AG04450 (cell line): Measurements from ENCODE around the gene METTL21A. TPM values are rescaled to one million over a fixed set of nuclear protein-coding genes. Genes with fewer than 3 reads are reported as not detected.

ENCODE experiments used
- CTCF ChIA-PET: fragments of 300-600, 350-600 bp; formaldehyde crosslinking; extraction: SDS; loops from one replicate; lab custom pipeline; 2022; ENCODE audit warnings: antibody characterized with exemption, inconsistent platforms; lab: Charles Lee
- POLR2A ChIA-PET: fragments of 350-600 bp; formaldehyde crosslinking; extraction: SDS; loops from one replicate; lab custom pipeline; 2021; ENCODE audit warnings: antibody characterized with exemption, inconsistent platforms; lab: Yijun Ruan, JAX
- DNase-seq: peaks from one replicate; pipeline ENCODE4 v3.0.0-alpha.2; 2011; ENCODE audit warnings: low read depth, low spot score
- H3K27ac ChIP-seq: one replicate; pipeline ENCODE4 v1.5.1; 2012; ENCODE audit warnings: low read depth, low read length, control low read depth
- H3K27me3 ChIP-seq: one replicate; pipeline ENCODE4 v1.6.0; 2012; ENCODE audit warnings: low read length; ENCODE audit not compliant: control insufficient read depth, insufficient read depth
- H3K4me3 ChIP-seq: 2 replicates; pipeline ENCODE4 v1.5.1; 2011; ENCODE audit warnings: mild to moderate bottlenecking, low read depth, low read length, control low read depth
- H3K9me3 ChIP-seq: 2 replicates; pipeline ENCODE4 v1.5.1; 2012; ENCODE audit warnings: low read length; ENCODE audit not compliant: control insufficient read depth, insufficient read depth
- polyA plus RNA-seq: library from polyadenylated mRNA; depleted of rRNA; stranded (reverse); fragments of >200 nt; gene quantifications from 2 replicates; pipeline ENCODE4 v1.2.3, GENCODE V29; 2011
- TF ChIP-seq, protein P1 (sequence below): IDR thresholded peaks from 2 replicates; pipeline ENCODE4 v1.5.1; 2011; ENCODE audit warnings: low read depth, low read length, control low read depth, inconsistent platforms

Gene METTL21A
- polyA plus RNA-seq, 1 experiment: 20.3 TPM

DNA sequence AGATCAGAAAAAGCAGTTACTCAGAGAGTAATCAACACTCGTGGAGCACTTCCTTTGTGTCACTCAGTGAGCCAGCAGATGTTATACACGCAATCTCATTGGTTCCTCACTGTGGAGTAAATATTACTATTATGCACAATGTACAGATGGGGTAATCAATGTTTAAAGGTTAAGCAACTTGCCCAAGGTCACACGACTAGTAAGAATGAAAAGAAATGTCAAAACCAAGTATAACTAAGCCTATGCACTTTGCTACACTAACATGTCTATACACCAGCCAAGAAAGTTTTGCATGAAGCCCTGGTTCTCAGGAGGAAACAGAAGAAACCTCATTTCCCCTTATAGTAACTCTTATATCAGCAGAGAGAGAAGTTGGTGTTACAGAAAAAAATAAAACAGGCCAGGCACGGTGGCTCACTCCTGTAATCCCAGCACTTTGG lies 5.4 kb downstream of the METTL21A start:
- POLR2A ChIA-PET: no interaction called here
- TF ChIP-seq, protein P1, sequence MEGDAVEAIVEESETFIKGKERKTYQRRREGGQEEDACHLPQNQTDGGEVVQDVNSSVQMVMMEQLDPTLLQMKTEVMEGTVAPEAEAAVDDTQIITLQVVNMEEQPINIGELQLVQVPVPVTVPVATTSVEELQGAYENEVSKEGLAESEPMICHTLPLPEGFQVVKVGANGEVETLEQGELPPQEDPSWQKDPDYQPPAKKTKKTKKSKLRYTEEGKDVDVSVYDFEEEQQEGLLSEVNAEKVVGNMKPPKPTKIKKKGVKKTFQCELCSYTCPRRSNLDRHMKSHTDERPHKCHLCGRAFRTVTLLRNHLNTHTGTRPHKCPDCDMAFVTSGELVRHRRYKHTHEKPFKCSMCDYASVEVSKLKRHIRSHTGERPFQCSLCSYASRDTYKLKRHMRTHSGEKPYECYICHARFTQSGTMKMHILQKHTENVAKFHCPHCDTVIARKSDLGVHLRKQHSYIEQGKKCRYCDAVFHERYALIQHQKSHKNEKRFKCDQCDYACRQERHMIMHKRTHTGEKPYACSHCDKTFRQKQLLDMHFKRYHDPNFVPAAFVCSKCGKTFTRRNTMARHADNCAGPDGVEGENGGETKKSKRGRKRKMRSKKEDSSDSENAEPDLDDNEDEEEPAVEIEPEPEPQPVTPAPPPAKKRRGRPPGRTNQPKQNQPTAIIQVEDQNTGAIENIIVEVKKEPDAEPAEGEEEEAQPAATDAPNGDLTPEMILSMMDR: no peak
- no peak for DNase-seq
- Histone ChIP-seq H3K27ac (no peak overlapping the region), H3K9me3 (no peaks in the 10 kb centered on the region; the same call in 1 of the 2 replicates), H3K27me3 (no peaks in the 10 kb centered on the region), H3K4me3 (no peak overlapping the region)
- CTCF ChIA-PET: no interaction called here

DNA sequence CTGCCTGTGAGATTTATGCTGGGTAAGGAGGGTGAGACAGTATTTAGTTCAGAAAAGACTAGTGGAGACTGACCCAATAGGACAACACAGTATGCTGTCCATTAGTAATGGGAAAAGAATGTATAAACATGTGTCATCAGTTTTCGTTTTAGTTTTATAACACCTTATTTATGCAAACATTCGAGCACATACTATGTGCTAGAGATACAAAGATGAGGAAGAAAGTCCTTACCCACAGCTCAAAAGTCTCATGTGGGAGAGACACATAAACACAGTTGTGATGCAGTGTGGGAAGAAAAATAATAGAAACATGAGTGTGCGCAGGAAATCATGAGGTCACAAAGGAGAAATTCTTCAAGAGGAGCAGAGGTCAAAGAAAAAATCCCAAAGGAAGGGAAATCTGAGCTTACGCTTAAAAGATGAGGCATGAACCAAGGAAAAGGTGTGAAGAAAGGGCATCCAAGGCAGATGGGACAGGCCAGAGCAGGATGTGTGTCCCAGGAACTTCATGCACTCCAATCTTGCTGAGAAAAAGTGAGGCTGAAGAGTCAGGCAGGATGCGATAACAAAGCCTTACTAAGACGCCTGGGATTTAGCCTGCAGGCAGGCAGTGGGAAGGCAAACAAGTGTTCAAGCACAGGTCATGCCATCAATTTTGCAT lies 8.1 kb downstream of the METTL21A start:
- no peaks in the 10 kb centered on the region for H3K27me3 ChIP-seq
- H3K4me3 ChIP-seq: peak overlapping the region; percentile 27
- TF ChIP-seq, protein P1: no peak
- ChIA-PET POLR2A (interaction anchor here (0.7 to 2.4 kb wide), 13 partner anchors 9 to 451 kb away, joined by 3 to 22 read pairs (median 5); partner anchors contain the start of genes CCNYL1, CREB1, KLF7 and METTL21A), CTCF (interaction anchor here (1.4 kb wide), 1 partner anchor 19 kb away, joined by 4 read pairs; no protein-coding TSS in a partner anchor)
- H3K27ac ChIP-seq: peak overlapping the region; percentile 99
- peak; percentile 96 for DNase-seq
- no peaks in the 10 kb centered on the region for H3K9me3 ChIP-seq

DNA sequence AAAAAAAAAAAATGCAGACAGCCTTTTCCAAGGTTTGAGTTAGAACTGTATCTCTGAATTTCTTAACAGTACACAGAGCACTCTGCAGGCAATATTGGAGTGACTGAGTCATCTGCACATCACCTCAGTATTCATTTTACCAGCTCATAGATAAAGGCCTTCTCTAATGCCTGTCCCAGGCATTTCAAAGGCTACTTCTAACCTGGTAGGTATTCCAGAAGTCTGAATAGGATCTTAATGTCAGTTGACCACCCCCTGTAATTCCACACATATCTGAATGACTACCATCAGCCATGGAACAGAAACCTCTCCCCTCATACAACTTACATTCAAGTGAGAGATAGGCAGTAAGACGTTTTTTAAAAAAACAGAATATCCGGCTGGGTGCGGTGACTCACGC lies 9.0 kb downstream of the METTL21A start:
- CTCF ChIA-PET: interaction anchor here (0.7 to 1.4 kb wide), 2 partner anchors 18 to 69 kb away, joined by 3 to 4 read pairs; no protein-coding TSS in a partner anchor

DNA sequence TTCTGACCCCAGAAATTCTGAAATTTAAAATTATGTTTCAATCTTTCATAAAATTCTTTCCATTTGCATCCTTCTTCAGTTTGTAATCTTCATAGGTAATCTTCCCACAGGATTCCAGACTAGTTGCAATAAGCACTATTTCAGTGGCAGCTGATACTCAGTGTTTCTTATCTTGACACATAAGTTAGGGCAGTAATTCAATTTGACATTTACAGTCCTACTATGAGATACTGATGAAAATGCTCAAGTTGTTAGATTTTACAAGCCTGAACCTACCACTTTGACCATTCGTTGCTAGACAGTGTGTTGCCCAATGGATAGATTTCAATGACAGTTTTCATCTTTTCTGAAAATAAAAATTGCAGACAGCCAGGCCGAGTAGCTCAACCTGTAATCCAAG lies 10.4 kb downstream of the METTL21A start:
- DNase-seq: no peak
- TF ChIP-seq, protein P1: no peak
- ChIA-PET POLR2A (no interaction called here), CTCF (no interaction called here)
- H3K9me3 ChIP-seq: no peaks in the 10 kb centered on the region
- H3K27ac ChIP-seq: no peak overlapping the region
- H3K27me3 ChIP-seq: no peaks in the 10 kb centered on the region
- H3K4me3 ChIP-seq: no peak overlapping the region

More for the DNA sequence above, 9.0 kb downstream of the METTL21A start:
- POLR2A ChIA-PET: interaction anchor here (0.6 to 2.4 kb wide), 4 partner anchors 14 to 651 kb away, joined by 3 to 22 read pairs (median 8); partner anchors contain the start of genes CCNYL1 and CREB1
- peak overlapping the region; percentile 99 for H3K27ac ChIP-seq
- no peaks in the 10 kb centered on the region for H3K27me3 ChIP-seq
- no peaks in the 10 kb centered on the region for H3K9me3 ChIP-seq
- DNase-seq: no peak
- no peak overlapping the region for H3K4me3 ChIP-seq
- TF ChIP-seq, protein P1: no peak

DNA sequence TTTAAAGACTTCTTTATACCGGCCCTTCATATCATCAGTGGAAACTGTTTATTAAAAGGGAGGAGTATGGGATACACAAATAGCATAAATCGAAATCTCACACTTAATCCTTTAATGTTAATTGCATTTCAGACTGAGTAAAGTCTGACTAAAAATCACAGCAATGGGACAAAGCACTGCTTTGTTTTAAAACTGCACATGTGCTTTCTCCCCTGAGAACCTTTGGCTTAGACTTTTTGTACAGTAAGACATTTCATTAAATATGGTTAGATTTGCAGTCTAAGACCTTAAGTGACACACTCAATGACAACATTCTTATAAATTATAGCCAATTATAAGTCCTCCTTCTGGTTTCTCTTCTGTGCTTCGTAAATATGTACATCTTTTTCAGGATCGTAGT lies 12.5 kb downstream of the METTL21A start:
- H3K9me3 ChIP-seq: no peaks in the 10 kb centered on the region; the same call in 1 of the 2 replicates
- no peaks in the 10 kb centered on the region for H3K27me3 ChIP-seq
- POLR2A ChIA-PET: no interaction called here
- CTCF ChIA-PET: no interaction called here
- TF ChIP-seq, protein P1: no peak
- H3K4me3 ChIP-seq: no peak overlapping the region
- DNase-seq: no peak
- H3K27ac ChIP-seq: no peak overlapping the region
